Endothelial cell of hepatic sinusoid (primary cell): ENCODE data around the gene ZAR1L.

Experiments
- in situ Hi-C: cut with HindIII; loops from 2 replicates; pipeline ENCODE4 v1.10.0; 2017; ENCODE audit warnings: low sequenced_read_pairs

ZAR1L gene

DNA sequence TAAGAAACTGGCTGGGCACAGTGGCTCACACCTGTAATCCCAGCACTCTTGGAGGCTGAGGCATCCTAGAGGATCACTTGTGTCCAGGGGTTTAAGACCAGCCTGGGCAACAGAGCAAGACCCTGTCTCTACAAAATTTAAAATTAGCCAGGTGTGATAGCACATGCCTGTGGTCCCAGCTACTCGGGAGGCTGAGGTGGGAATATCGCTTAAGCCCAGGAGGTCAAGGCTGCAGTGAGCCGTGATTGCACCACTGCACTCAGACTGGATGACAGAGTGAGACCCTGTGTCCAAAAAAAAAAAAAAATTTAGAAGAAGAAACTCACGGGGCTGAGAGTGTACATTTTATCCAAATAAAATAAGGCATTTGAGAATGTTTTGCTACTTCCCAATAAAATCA lies 58.9 kb downstream of the ZAR1L start:
- in situ Hi-C loops: no loop called here

DNA sequence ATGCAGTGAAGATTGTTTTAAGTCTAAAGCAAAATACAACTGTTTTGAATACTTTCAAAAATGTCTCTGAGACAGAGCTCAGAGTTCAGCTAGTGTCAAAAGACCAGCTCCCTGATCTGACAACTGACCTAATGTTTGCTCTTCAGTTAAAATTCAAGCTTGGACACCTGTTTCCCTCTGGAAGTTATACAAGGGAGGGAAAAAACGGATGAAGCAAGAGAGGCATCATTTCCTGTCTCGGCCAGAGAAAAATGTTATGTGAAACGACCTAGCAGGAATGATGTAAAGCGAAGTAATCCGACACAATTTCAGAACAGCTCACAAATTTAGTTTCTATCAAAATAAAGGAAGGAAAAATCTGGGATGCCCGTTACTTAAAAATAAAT lies 59.4 kb downstream of the ZAR1L start:
- in situ Hi-C loops: no loop called here

DNA sequence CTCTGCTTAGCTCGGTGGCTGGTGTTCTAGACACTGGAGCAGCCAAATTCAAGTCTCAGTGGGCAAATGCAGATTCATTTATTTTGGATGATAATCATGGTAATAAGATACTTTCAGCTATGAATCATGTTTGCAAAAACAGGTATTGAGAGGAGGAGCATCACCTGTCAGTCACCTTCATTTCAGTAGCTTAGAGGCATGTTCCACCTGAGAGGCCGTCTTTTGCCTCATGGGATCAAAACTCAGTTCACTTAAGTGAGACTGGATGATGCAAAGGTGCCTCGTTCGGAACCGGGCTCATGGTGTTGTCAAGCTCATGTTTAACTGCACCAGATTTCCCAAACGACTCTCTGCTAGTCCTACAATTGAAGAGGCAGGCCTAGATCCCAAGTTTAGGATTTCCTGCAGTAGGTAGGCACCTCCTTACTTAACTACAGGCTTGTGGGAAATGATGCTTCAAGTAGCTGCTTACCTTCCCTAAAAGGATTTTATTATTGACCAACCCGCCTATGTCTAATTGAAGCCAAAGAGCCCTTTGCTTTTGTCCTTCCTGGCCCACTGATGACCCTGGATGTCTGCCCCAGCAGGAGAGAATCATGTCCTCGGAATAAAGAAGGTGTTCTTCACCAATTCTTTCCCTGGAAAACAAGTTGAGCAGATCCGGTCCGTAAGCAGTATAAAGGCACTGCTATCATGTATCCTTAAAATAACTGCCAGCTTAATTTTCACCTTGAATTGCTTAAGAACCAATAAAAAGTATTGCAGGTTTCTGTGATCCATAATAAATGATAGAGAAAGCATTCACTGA lies 60.0 kb downstream of the ZAR1L start:
- in situ Hi-C loops: no loop called here

DNA sequence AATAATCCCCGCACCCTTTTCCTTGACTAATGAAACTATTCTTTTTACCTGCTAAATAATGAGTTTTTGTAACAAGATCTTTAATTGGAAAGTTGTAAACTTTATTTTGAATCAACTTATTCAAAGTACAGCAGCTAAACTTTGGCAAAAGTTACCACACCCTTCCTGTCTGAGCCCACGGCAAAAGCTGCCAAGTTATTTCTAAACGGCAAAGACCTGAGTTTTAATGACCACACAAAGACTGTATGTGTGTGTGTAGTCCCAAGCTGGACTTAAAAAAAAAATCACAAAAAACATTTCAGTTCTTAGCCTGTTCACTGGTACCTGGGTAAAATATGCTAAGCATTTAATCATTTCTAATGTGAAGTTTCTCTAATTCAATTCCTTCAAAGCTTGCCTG lies 60.7 kb downstream of the ZAR1L start:
- in situ Hi-C loops: no loop called here

DNA sequence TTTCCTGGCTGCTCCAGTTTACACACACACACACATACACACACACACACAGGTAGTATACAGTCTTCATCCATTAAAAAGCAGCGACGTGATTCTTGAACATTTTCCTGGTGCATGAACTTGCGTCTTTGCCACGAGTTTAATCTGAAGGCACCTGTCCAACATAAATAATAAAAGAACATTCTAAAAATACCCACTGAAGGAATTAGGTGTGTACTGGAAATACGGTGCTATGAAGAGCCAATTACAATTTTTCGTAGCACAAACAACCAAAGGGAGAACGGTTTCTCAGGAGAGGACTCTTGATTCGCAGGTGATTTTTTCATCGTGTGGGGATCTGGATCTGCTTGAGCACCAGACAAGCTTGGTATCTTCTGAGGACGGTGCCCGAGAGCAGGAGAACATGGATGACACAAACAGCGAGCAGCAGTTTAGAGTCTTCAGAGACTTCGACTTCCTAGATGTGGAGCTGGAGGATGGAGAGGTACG lies 61.2 kb downstream of the ZAR1L start:
- in situ Hi-C loops: no loop called here
